HFFc6 (cell line): Measurements from ENCODE around the gene KLHL29. TPM values are rescaled to one million over a fixed set of nuclear protein-coding genes. Genes with fewer than 3 reads are reported as not detected.
"Not testable (repeated sequence)": the region's sequence is repeated elsewhere in the genome, so short reads cannot be mapped to it uniquely, and the experiment has no call there.

ENCODE experiments used
- DNase-seq: peaks from one replicate; pipeline ENCODE4 v3.0.0-alpha.2; 2018
- H3K27ac Mint-ChIP-seq: 2 replicates; pipeline ENCODE4 v1.8.0; 2020; ENCODE audit warnings: mild to moderate bottlenecking, mixed read lengths
- H3K27me3 Mint-ChIP-seq: 2 replicates; pipeline ENCODE4 v1.8.0; 2021; ENCODE audit warnings: mild to moderate bottlenecking, moderate library complexity, mixed read lengths; ENCODE audit not compliant: insufficient read depth
- H3K36me3 Mint-ChIP-seq: 2 replicates; pipeline ENCODE4 v1.8.0; 2021; ENCODE audit warnings: low read depth, mixed read lengths
- H3K4me1 Mint-ChIP-seq: 2 replicates; pipeline ENCODE4 v1.8.0; 2020; ENCODE audit warnings: low read depth, mixed read lengths
- H3K4me3 Mint-ChIP-seq: 2 replicates; pipeline ENCODE4 v1.8.0; 2020; ENCODE audit warnings: mild to moderate bottlenecking, moderate library complexity, mixed read lengths
- H3K9me3 Mint-ChIP-seq: 2 replicates; pipeline ENCODE4 v1.8.0; 2020; ENCODE audit warnings: mild to moderate bottlenecking, mixed read lengths
- total RNA-seq, 6 experiments: library from RNA; stranded (reverse); fragmentation: NEBNext Ultra II Directional; extraction: Animal tissue kit (Norgen Biotek cat#: 25700); gene quantifications; 2 replicates in 1 of 6; 3 replicates in 5 of 6; pipeline ENCODE4 v1.2.3, GENCODE V29; 2021
- TF ChIP-seq, protein P1 (sequence below): fragments of 200-600 bp; sonication (generic); IDR thresholded peaks from 2 replicates; pipeline ENCODE4 v1.5.0; 2021; ENCODE audit warnings: antibody characterized with exemption, mild to moderate bottlenecking

Gene KLHL29
- total RNA-seq, 6 experiments from 2014 or later: 7.4 to 9.7 (median 8.6) TPM

GRCh38 chr2:23718931-23719700 lies 334.1 kb downstream of the KLHL29 start:
- H3K9me3 Mint-ChIP-seq: peaks cover 13% of the 10 kb centered on the region
- peaks cover 19% of the 10 kb centered on the region for H3K36me3 Mint-ChIP-seq
- H3K27ac Mint-ChIP-seq: no peak overlapping the region
- no peak for DNase-seq
- peaks cover 4% of the 10 kb centered on the region for H3K27me3 Mint-ChIP-seq
- H3K4me1 Mint-ChIP-seq: no peaks in the 10 kb centered on the region
- TF ChIP-seq, protein P1, sequence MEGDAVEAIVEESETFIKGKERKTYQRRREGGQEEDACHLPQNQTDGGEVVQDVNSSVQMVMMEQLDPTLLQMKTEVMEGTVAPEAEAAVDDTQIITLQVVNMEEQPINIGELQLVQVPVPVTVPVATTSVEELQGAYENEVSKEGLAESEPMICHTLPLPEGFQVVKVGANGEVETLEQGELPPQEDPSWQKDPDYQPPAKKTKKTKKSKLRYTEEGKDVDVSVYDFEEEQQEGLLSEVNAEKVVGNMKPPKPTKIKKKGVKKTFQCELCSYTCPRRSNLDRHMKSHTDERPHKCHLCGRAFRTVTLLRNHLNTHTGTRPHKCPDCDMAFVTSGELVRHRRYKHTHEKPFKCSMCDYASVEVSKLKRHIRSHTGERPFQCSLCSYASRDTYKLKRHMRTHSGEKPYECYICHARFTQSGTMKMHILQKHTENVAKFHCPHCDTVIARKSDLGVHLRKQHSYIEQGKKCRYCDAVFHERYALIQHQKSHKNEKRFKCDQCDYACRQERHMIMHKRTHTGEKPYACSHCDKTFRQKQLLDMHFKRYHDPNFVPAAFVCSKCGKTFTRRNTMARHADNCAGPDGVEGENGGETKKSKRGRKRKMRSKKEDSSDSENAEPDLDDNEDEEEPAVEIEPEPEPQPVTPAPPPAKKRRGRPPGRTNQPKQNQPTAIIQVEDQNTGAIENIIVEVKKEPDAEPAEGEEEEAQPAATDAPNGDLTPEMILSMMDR: no peak
- H3K4me3 Mint-ChIP-seq: no peak overlapping the region

DNA sequence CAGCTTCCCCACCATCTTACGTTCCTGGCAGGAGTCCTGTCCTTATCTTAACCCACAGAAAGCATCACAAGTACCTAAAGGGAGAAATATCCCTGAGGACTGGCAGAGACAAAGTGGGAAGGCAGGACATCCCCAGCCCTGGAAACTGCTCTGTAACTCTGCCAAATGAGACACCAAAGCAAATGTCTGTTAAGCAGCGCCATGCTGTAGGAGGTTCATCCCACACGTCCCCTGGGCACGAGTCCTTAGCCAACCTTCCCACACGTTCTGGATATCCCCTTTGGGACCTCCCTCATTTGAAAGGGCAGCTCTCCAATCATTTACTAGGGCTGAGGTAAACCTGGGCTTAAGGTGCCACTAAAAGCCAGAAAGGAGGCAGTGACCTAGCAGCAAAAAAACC lies 334.7 kb downstream of the KLHL29 start:
- H3K4me1 Mint-ChIP-seq: no peaks in the 10 kb centered on the region
- no peak overlapping the region for H3K4me3 Mint-ChIP-seq
- no peak for DNase-seq
- peaks cover 13% of the 10 kb centered on the region for H3K9me3 Mint-ChIP-seq
- TF ChIP-seq, protein P1: no peak
- H3K27ac Mint-ChIP-seq: no peak overlapping the region
- peaks cover 19% of the 10 kb centered on the region for H3K36me3 Mint-ChIP-seq
- H3K27me3 Mint-ChIP-seq: peaks cover 4% of the 10 kb centered on the region

DNA sequence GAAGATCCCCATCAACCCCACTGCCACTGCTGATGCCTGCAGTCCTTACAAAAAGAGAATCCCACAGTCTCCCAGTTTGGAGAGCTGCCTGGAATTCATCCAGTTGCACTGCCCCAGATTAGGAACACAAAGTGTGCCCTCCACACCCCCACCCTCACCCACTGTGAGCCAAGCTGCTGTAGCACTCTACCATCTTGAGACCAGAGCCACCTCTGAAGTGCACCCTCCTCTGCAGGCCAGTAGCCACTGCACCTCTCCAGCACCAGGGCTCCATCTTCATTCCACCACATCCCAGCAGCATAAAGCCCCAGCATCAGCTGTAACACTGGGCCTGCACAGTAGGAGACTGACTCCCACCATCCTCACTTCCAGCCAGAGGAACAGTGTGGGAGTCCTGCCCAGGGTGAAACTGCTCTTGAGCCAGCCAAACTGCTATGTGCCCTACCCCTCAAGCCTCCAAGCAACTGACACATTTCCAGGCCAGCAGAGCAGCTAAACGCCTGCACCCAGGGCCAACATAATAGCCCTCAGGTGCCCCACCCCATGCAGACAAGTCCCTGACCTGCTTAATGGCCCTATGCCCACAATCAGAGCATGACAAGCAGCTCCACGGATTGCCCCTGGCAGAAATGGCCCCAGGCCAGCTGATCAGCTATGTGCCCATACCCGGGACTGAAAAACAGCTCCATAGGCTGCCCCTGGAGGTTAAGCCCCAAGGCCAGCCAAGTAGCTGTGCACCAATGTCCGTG lies 335.9 kb downstream of the KLHL29 start:
- Mint-ChIP-seq H3K4me3 (no peak overlapping the region), H3K9me3 (peaks cover 13% of the 10 kb centered on the region), H3K4me1 (no peaks in the 10 kb centered on the region), H3K27ac (no peak overlapping the region), H3K36me3 (peaks cover 19% of the 10 kb centered on the region), H3K27me3 (peaks cover 4% of the 10 kb centered on the region)
- TF ChIP-seq, protein P1: no peak
- no peak for DNase-seq

DNA sequence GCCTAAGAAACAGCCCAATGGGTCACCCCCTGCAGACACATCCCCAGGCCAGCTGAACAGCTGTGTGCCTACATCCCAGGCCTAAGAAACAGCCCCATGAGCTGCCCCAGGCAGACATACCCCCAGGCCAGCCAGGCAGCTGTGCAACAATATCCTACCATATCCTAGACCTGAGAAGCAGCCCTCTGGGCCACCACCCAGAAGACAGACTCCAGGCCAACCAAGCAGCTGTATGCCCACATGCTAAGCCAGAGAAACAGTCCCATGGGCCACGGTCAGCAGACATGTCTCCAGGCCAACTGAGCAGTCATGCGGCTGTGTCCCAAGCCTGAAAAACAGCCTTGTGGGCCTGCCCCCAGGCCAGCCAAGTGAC lies 336.5 kb downstream of the KLHL29 start:
- Mint-ChIP-seq H3K27ac (no peak overlapping the region), H3K27me3 (peaks cover 4% of the 10 kb centered on the region), H3K36me3 (peaks cover 19% of the 10 kb centered on the region), H3K4me1 (no peaks in the 10 kb centered on the region), H3K4me3 (no peak overlapping the region), H3K9me3 (peaks cover 13% of the 10 kb centered on the region)
- TF ChIP-seq, protein P1: no peak
- DNase-seq: no peak

GRCh38 chr2:23722255-23722654 lies 337.3 kb downstream of the KLHL29 start:
- no peak for DNase-seq
- Mint-ChIP-seq H3K4me3 (no peak overlapping the region), H3K36me3 (peaks cover 19% of the 10 kb centered on the region), H3K4me1 (no peaks in the 10 kb centered on the region), H3K27me3 (peaks cover 4% of the 10 kb centered on the region), H3K9me3 (peaks cover 13% of the 10 kb centered on the region), H3K27ac (no peak overlapping the region)
- TF ChIP-seq, protein P1: no peak

DNA sequence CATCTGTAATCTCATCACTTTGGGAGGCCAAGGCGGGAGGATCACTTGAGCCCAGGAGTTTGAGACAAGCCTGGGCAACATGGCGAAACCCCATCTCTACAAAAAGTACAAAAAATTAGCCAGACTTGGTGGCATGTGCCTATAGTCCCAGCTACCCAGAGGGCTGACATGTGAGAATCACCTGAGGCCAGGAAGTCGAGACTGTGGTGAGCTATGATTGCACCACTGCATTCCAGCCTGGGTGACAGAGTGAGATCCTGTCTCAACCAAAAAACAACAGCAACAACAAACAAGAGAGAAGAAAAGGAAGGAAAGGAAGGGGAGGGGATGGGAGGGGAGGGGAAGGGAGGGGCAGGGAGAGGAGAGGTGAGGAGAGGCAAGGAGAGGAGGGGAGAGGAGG lies 338.1 kb downstream of the KLHL29 start:
- Mint-ChIP-seq H3K9me3 (peaks cover 13% of the 10 kb centered on the region), H3K36me3 (peaks cover 19% of the 10 kb centered on the region)

More for the DNA sequence above, 338.1 kb downstream of the KLHL29 start:
- not testable (repeated sequence) for DNase-seq, H3K27ac Mint-ChIP-seq, H3K27me3 Mint-ChIP-seq, H3K4me3 Mint-ChIP-seq, H3K4me1 Mint-ChIP-seq
